ENCODE results near the gene COMMD10.

DNA sequence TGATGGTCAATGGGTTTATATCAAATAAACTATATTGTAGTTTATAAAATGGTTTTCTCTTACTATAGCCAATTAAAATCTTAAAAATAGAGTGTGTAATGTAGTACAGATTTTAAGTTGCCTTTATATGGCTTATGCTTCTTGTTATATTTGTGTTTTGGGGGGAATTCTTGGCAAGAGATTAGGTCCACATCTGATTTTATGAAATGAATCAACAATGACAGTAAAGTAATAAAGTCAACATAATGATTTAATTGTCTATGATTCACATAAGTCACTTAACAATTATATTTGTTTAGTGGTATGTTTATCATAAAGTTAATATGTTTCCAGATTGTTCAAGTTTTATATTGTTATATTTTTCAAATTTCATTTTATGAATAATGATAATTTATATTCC is 164.8 kb downstream of the COMMD10 start:
- TF ChIP-seq CTCF (IDR thresholded peaks at IDR 0.05) (no peak), POLR2A (IDR thresholded peaks at IDR 0.05) (no peak), POLR2AphosphoS5 (IDR thresholded peaks at IDR 0.05) (no peak)
